Measurements from ENCODE around the gene LRIT1. TPM values are rescaled to one million over a fixed set of nuclear protein-coding genes. Genes with fewer than 3 reads are reported as not detected.

Gene LRIT1
- total and polyA plus RNA-seq, 2 of the 8 experiments (the other 6 are each of a cell fraction or from before 2014, with no cell fraction given): 0.03 TPM; not detected in 1

DNA sequence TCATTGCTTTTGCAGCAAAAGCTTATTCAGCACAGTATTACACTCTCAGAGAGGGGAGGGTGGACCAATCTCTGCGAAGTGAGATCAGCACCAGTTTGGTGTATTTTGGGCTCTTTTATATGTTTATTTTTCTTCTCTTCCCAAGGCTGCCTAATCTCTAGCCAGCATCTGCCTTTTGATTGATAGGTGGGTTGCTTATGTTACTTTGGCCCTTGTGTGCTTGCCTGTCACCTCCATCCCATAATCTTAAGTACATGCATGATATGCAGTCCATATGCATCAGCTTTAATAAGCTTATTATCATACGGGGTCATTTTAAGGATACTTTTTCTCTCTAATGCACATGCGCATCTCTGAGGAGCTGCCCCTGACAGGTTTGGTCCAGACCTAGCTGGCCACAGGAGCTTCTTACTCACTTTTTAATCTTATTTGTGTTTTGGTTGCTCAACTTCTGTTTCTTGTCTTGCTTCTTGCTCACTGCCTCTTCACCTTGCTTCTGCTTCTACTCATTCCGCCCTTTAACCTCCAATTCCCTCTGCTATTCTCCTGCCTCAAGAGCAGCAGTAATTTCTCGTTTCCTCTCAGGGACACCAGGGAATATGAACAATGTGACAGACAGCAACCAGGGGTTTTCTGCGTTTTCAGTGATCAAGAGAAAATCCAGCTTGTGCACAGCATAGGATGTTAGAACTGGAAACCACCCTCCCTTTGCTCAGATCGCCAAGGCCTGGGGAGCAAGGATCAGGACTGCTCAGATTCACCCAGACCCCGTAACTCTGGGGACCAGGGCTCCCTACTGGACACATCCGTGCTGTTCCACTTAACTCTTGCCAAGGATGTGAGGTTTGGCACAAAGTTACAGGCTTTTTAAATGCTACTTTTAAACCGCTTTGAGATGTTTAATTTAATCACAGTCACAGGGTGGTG is 13.5 kb upstream of the LRIT1 start:
- DNase-seq (ENCODE audit: low read depth in 1 of 2, low spot score in 2 of 2): no peak
- Histone ChIP-seq H2BK15ac (ENCODE audit: low read length) (no peak overlapping the region), H3K36me3 (ENCODE audit: control insufficient read depth in 2 of 4, insufficient read depth in 4 of 4, low read length in 3 of 4) (no peaks in the 10 kb centered on the region), H3K9me3 (ENCODE audit: insufficient read depth in 2 of 2, low read depth in 1 of 2, low read length in 1 of 2) (peaks cover 0 to 4% of the 10 kb centered on the region in 2 experiments; a peak in 1 of 4 replicates), H3K14ac (ENCODE audit: insufficient read length) (no peak overlapping the region), H4K5ac (ENCODE audit: insufficient read length, low read depth, low read length) (no peak overlapping the region), H2AK5ac (ENCODE audit: low read depth, low read length) (no peak overlapping the region), H2BK120ac (replicated peaks; ENCODE audit: low read depth, low read length) (no peak overlapping the region), H4K20me1 (replicated peaks in 1 of 2; ENCODE audit: control insufficient read depth in 1 of 2, insufficient read depth in 2 of 2, low read length in 2 of 2) (no peaks in the 10 kb centered on the region), H3K4me2 (ENCODE audit: insufficient read depth in 1 of 2, low read depth in 2 of 2, low read length in 2 of 2) (no peak overlapping the region), H4K8ac (ENCODE audit: extremely low read depth, insufficient read depth, low read length) (no peak overlapping the region), H3K4me3 (ENCODE audit: extremely low read depth in 1 of 4, insufficient read depth in 2 of 4, low read depth in 3 of 4, low read length in 4 of 4) (no peak overlapping the region), H2BK12ac (ENCODE audit: low read depth, low read length) (no peak overlapping the region), H3K27ac (ENCODE audit: low read depth, low read length) (no peak overlapping the region), H3K18ac (ENCODE audit: extremely low read depth, low read length) (no peak overlapping the region), H3K79me2 (ENCODE audit: control insufficient read depth in 1 of 2, insufficient read depth in 2 of 2, low read length in 2 of 2) (no peaks in the 10 kb centered on the region), H2BK20ac (ENCODE audit: low read length) (no peak overlapping the region), H2BK5ac (ENCODE audit: low read depth, low read length) (no peak overlapping the region), H3K4ac (replicated peaks; ENCODE audit: insufficient read length, low read depth, low read length) (no peak overlapping the region), H4K91ac (replicated peaks; ENCODE audit: insufficient read length, low read length) (no peak overlapping the region), H3K23me2 (ENCODE audit: low read depth, low read length) (no peaks in the 10 kb centered on the region), H3K27me3 (replicated peaks in 1 of 4; ENCODE audit: control insufficient read depth in 3 of 4, extremely low read depth in 1 of 4, insufficient read depth in 3 of 4, low read length in 3 of 4) (peaks cover 0 to 8% (median 8%) of the 10 kb centered on the region in 4 experiments; a peak in 6 of 7 replicates), H3K23ac (ENCODE audit: insufficient read length) (no peak overlapping the region), H3K79me1 (ENCODE audit: low read depth, low read length) (no peaks in the 10 kb centered on the region), H3K9ac (replicated peaks in 1 of 4; ENCODE audit: extremely low read depth in 1 of 4, low read depth in 3 of 4, low read length in 3 of 4) (no peak overlapping the region), H3K56ac (replicated peaks; ENCODE audit: insufficient read length, low read depth, low read length) (no peak overlapping the region), H2AFZ (ENCODE audit: low read length) (no peak overlapping the region), H3K4me1 (replicated peaks in 1 of 4; ENCODE audit: control insufficient read depth in 3 of 4, insufficient read depth in 4 of 4, low read length in 3 of 4) (no peaks in the 10 kb centered on the region)
- POLR2A ChIA-PET (ENCODE audit: partially characterized antibody): no interaction called here
- CTCF ChIA-PET (ENCODE audit: partially characterized antibody): interaction anchor here (0.5 to 4.8 kb wide), 11 partner anchors 9 to 467 kb away, joined by 3 to 102 read pairs (median 4); partner anchors contain the start of genes LRIT1 and RGR
- 84% methylated on average over 10 of the region's 10 CpGs; no CpG with 5 or more reads in 1 of the 2 experiments for WGBS, 2 experiments (ENCODE audit: extremely low coverage in 1 of 2, insufficient coverage in 1 of 2, insufficient read length in 1 of 2, insufficient replicate concordance in 2 of 2, low coverage in 1 of 2, low lambda C conversion rate in 2 of 2, missing lambda C conversion rate in 1 of 2)
- no peak for FAIRE-seq
- TF ChIP-seq, protein P1, sequence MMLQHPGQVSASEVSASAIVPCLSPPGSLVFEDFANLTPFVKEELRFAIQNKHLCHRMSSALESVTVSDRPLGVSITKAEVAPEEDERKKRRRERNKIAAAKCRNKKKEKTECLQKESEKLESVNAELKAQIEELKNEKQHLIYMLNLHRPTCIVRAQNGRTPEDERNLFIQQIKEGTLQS (IDR thresholded peaks at IDR 0.05; ENCODE audit: insufficient read depth, low read depth, low read length): no peak
- no peak for TF ChIP-seq POLR2AphosphoS5 (IDR thresholded peaks at IDR 0.05; ENCODE audit: low read depth, low read length)
- no peak for TF ChIP-seq SP4 (IDR thresholded peaks at IDR 0.05; ENCODE audit: low read length)
- no peak for TF ChIP-seq CREB1 (IDR thresholded peaks at IDR 0.05)
- TF ChIP-seq, protein P2, sequence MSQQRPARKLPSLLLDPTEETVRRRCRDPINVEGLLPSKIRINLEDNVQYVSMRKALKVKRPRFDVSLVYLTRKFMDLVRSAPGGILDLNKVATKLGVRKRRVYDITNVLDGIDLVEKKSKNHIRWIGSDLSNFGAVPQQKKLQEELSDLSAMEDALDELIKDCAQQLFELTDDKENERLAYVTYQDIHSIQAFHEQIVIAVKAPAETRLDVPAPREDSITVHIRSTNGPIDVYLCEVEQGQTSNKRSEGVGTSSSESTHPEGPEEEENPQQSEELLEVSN (IDR thresholded peaks at IDR 0.05): no peak
- TF ChIP-seq ASH2L (IDR thresholded peaks at IDR 0.05; ENCODE audit: low read length): no peak
- no peak for TF ChIP-seq RNF2 (IDR thresholded peaks at IDR 0.05; ENCODE audit: borderline replicate concordance, low read depth, low read length, missing control alignments, poor library complexity, severe bottlenecking)
- no peak for TF ChIP-seq FOSL1 (IDR thresholded peaks at IDR 0.05; ENCODE audit: insufficient read depth, low read depth, low read length)
- TF ChIP-seq, protein P3, sequence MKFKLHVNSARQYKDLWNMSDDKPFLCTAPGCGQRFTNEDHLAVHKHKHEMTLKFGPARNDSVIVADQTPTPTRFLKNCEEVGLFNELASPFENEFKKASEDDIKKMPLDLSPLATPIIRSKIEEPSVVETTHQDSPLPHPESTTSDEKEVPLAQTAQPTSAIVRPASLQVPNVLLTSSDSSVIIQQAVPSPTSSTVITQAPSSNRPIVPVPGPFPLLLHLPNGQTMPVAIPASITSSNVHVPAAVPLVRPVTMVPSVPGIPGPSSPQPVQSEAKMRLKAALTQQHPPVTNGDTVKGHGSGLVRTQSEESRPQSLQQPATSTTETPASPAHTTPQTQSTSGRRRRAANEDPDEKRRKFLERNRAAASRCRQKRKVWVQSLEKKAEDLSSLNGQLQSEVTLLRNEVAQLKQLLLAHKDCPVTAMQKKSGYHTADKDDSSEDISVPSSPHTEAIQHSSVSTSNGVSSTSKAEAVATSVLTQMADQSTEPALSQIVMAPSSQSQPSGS (IDR thresholded peaks at IDR 0.05; ENCODE audit: low read length): no peak
